GM23338 (cell line): ENCODE results near the gene SLX4IP.

Source experiments
- CREB1 ChIP-seq: fragments of 250-450 bp; sonication (Bioruptor Pico); IDR thresholded peaks from 2 replicates; pipeline ENCODE4 v1.5.0; 2020; ENCODE audit warnings: low read depth, mild to moderate bottlenecking, moderate library complexity
- EZH2 ChIP-seq: fragments of 200-600 bp; sonication (generic); IDR thresholded peaks from one replicate; pipeline ENCODE4 v1.8.0; 2017; ENCODE audit warnings: antibody characterized with exemption, mild to moderate bottlenecking, low read depth; ENCODE audit not compliant: unreplicated experiment
- EZH2phosphoT487 ChIP-seq: fragments of 200-600 bp; sonication (generic); IDR thresholded peaks from one replicate; pipeline ENCODE4 v1.8.1; 2018; ENCODE audit warnings: antibody characterized with exemption; ENCODE audit not compliant: unreplicated experiment
- JUNB ChIP-seq: IDR thresholded peaks from one replicate; pipeline ENCODE4 v1.6.1; 2016; ENCODE audit warnings: antibody characterized with exemption; ENCODE audit not compliant: unreplicated experiment
- NANOG ChIP-seq: IDR thresholded peaks from 2 replicates; pipeline ENCODE4 v1.6.1; 2016; ENCODE audit warnings: antibody characterized with exemption, borderline replicate concordance
- POLR2AphosphoS5 ChIP-seq: IDR thresholded peaks from 2 replicates; pipeline ENCODE4 v1.6.1; 2016; ENCODE audit warnings: antibody characterized with exemption, low read depth
- STAT1 ChIP-seq: IDR thresholded peaks from one replicate; pipeline ENCODE4 v1.6.1; 2016; ENCODE audit warnings: antibody characterized with exemption; ENCODE audit not compliant: unreplicated experiment
- TF ChIP-seq, protein P1 (sequence below), 2 experiments: fragments of 200-600 bp in 1 of 2; sonication (generic) in 1 of 2; conservative IDR thresholded peaks; 2 replicates each; pipeline versions ENCODE4 v1.5.1 to v1.6.1; 2016 to 2017; ENCODE audit warnings: antibody characterized with exemption in 2 of 2, low read depth in 2 of 2, mild to moderate bottlenecking in 2 of 2, moderate library complexity in 1 of 2
- TF ChIP-seq, protein P2 (sequence below): IDR thresholded peaks from 2 replicates; pipeline ENCODE4 v1.6.1; 2016; ENCODE audit warnings: antibody characterized with exemption
- TF ChIP-seq, protein P3 (sequence below): IDR thresholded peaks from one replicate; pipeline ENCODE4 v1.6.1; 2018; ENCODE audit warnings: antibody characterized with exemption; ENCODE audit not compliant: unreplicated experiment

DNA sequence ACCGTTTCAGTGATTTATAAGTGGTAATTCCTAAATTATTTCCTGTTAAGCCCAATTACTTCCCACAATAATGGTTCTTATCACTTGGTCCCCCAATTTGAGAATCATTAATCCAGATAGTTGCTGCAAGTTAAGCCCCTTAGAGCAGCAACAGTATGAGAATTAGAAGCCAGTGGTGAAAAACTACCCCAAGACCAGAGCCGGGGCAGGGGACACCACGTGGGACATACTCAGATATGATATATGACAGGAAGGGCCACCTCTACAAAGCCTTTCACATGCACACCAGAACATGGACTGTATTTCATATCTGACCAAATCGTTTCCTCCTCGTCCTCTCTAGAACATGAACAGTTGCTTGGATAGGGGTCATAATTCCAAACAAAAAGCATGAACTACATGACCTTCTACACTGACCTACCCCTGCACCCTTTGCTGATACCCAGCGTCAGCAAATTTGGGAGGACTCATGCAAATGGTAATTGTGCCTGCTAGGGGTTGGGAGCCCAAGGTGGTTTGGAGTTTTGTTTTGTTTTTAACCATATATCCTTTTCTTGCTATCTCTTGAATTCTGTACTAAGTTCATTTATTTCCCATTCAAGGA is 234.8 kb downstream of the SLX4IP start:
- TF ChIP-seq, protein P1, sequence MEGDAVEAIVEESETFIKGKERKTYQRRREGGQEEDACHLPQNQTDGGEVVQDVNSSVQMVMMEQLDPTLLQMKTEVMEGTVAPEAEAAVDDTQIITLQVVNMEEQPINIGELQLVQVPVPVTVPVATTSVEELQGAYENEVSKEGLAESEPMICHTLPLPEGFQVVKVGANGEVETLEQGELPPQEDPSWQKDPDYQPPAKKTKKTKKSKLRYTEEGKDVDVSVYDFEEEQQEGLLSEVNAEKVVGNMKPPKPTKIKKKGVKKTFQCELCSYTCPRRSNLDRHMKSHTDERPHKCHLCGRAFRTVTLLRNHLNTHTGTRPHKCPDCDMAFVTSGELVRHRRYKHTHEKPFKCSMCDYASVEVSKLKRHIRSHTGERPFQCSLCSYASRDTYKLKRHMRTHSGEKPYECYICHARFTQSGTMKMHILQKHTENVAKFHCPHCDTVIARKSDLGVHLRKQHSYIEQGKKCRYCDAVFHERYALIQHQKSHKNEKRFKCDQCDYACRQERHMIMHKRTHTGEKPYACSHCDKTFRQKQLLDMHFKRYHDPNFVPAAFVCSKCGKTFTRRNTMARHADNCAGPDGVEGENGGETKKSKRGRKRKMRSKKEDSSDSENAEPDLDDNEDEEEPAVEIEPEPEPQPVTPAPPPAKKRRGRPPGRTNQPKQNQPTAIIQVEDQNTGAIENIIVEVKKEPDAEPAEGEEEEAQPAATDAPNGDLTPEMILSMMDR (conservative IDR thresholded peaks at IDR 0.05; ENCODE audit: low read depth in 2 of 2): no peak
- no peak for TF ChIP-seq CREB1 (CRISPR knock-in tag)
- no peak for TF ChIP-seq EZH2
- TF ChIP-seq, protein P2, sequence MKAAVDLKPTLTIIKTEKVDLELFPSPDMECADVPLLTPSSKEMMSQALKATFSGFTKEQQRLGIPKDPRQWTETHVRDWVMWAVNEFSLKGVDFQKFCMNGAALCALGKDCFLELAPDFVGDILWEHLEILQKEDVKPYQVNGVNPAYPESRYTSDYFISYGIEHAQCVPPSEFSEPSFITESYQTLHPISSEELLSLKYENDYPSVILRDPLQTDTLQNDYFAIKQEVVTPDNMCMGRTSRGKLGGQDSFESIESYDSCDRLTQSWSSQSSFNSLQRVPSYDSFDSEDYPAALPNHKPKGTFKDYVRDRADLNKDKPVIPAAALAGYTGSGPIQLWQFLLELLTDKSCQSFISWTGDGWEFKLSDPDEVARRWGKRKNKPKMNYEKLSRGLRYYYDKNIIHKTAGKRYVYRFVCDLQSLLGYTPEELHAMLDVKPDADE: no peak
- no peak for TF ChIP-seq POLR2AphosphoS5
- no peak for TF ChIP-seq STAT1
- TF ChIP-seq NANOG: no peak
- TF ChIP-seq EZH2phosphoT487: no peak
- TF ChIP-seq, protein P3, sequence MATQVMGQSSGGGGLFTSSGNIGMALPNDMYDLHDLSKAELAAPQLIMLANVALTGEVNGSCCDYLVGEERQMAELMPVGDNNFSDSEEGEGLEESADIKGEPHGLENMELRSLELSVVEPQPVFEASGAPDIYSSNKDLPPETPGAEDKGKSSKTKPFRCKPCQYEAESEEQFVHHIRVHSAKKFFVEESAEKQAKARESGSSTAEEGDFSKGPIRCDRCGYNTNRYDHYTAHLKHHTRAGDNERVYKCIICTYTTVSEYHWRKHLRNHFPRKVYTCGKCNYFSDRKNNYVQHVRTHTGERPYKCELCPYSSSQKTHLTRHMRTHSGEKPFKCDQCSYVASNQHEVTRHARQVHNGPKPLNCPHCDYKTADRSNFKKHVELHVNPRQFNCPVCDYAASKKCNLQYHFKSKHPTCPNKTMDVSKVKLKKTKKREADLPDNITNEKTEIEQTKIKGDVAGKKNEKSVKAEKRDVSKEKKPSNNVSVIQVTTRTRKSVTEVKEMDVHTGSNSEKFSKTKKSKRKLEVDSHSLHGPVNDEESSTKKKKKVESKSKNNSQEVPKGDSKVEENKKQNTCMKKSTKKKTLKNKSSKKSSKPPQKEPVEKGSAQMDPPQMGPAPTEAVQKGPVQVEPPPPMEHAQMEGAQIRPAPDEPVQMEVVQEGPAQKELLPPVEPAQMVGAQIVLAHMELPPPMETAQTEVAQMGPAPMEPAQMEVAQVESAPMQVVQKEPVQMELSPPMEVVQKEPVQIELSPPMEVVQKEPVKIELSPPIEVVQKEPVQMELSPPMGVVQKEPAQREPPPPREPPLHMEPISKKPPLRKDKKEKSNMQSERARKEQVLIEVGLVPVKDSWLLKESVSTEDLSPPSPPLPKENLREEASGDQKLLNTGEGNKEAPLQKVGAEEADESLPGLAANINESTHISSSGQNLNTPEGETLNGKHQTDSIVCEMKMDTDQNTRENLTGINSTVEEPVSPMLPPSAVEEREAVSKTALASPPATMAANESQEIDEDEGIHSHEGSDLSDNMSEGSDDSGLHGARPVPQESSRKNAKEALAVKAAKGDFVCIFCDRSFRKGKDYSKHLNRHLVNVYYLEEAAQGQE: no peak
- TF ChIP-seq JUNB: no peak
